Measurements from ENCODE around the gene RASA3. TPM values are rescaled to one million over a fixed set of nuclear protein-coding genes. Genes with fewer than 3 reads are reported as not detected.

Gene RASA3
- polyA plus RNA-seq, 1 experiment: 31.4 TPM

GRCh38 chr13:113982296-113982661 is 150.1 kb downstream of the RASA3 start:
- Histone ChIP-seq H3K27me3 (ENCODE audit: control insufficient read depth, insufficient read depth, low read length) (no peaks in the 10 kb centered on the region), H3K36me3 (ENCODE audit: control insufficient read depth, insufficient read depth, low read length) (peaks cover 34% of the 10 kb centered on the region), H3K4me3 (ENCODE audit: low read depth, low read length) (no peak overlapping the region)
- CTCF ChIA-PET: no interaction called here
- POLR2A ChIA-PET: no interaction called here
- TF ChIP-seq CTCF (IDR thresholded peaks at IDR 0.05; ENCODE audit: insufficient read depth, low read depth, low read length): no peak
- DNase-seq (ENCODE audit: low read depth): no peak

- POLR2A ChIA-PET: no interaction called here
- Histone ChIP-seq H3K27me3 (ENCODE audit: control insufficient read depth, insufficient read depth, low read length) (no peaks in the 10 kb centered on the region), H3K36me3 (ENCODE audit: control insufficient read depth, insufficient read depth, low read length) (peaks cover 34% of the 10 kb centered on the region), H3K4me3 (ENCODE audit: low read depth, low read length) (no peak overlapping the region)
- CTCF ChIA-PET: no interaction called here
- no peak for DNase-seq (ENCODE audit: low read depth)
- no peak for TF ChIP-seq CTCF (IDR thresholded peaks at IDR 0.05; ENCODE audit: insufficient read depth, low read depth, low read length)
Measured at GRCh38 chr13:113981611-113982295, 150.7 kb downstream of the RASA3 start.

- no peak for TF ChIP-seq CTCF (IDR thresholded peaks at IDR 0.05; ENCODE audit: insufficient read depth, low read depth, low read length)
- Histone ChIP-seq H3K27me3 (ENCODE audit: control insufficient read depth, insufficient read depth, low read length) (no peaks in the 10 kb centered on the region), H3K4me3 (ENCODE audit: low read depth, low read length) (no peak overlapping the region), H3K36me3 (ENCODE audit: control insufficient read depth, insufficient read depth, low read length) (peaks cover 34% of the 10 kb centered on the region)
- DNase-seq (ENCODE audit: low read depth): no peak
- ChIA-PET POLR2A (no interaction called here), CTCF (no interaction called here)
Measured at GRCh38 chr13:113981194-113981605, 151.2 kb downstream of the RASA3 start.

GRCh38 chr13:113980489-113981064 is 151.8 kb downstream of the RASA3 start:
- CTCF ChIA-PET: no interaction called here
- POLR2A ChIA-PET: no interaction called here
- no peak overlapping the region for H3K4me3 ChIP-seq (ENCODE audit: low read depth, low read length)
- no peak for TF ChIP-seq CTCF (IDR thresholded peaks at IDR 0.05; ENCODE audit: insufficient read depth, low read depth, low read length)
- no peaks in the 10 kb centered on the region for H3K27me3 ChIP-seq (ENCODE audit: control insufficient read depth, insufficient read depth, low read length)
- DNase-seq (ENCODE audit: low read depth): no peak
- H3K36me3 ChIP-seq (ENCODE audit: control insufficient read depth, insufficient read depth, low read length): peaks cover 35% of the 10 kb centered on the region

- H3K27me3 ChIP-seq (ENCODE audit: control insufficient read depth, insufficient read depth, low read length): no peaks in the 10 kb centered on the region
- DNase-seq (ENCODE audit: low read depth): no peak
- CTCF ChIA-PET: interaction anchor here (0.6 kb wide), 1 partner anchor 331 kb away, joined by 5 read pairs; no protein-coding TSS in a partner anchor
- no peak for TF ChIP-seq CTCF (IDR thresholded peaks at IDR 0.05; ENCODE audit: insufficient read depth, low read depth, low read length)
- peaks cover 42% of the 10 kb centered on the region for H3K36me3 ChIP-seq (ENCODE audit: control insufficient read depth, insufficient read depth, low read length)
- POLR2A ChIA-PET: no interaction called here
- H3K4me3 ChIP-seq (ENCODE audit: low read depth, low read length): no peak overlapping the region
Measured at GRCh38 chr13:113979791-113980471, 152.5 kb downstream of the RASA3 start.

Data from BJ (cell line).